Measurements from ENCODE around the gene PYY. TPM values are rescaled to one million over a fixed set of nuclear protein-coding genes. Genes with fewer than 3 reads are reported as not detected.
"Not testable (repeated sequence)": the region's sequence is repeated elsewhere in the genome, so short reads cannot be mapped to it uniquely, and the experiment has no call there.

PYY gene
- not detected for total RNA-seq

DNA sequence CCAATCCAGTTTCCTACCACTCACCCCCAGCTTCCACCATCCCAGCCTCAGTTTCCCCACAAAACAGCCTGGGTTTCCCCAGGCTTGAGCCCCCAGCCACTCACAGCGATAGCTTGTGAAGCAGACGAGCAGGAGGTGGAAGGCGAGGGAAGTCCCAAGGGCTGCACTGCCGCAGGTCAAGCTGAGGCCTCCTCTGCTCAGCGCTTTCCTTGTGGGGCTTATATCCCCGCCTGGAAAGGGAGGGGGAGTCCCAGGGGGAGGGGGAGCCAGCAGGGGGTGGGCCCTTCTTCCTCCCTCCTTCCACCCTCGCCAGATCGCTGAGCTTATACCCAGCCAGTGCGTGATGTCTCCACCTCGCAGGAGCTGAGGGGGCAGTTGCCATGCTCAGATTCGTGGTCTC, at the start of gene PYY:
Gene PYY (minus strand): TSS at position 195 of the 400 bp plus-strand sequence. CDS start 457 bp downstream, outside the sequence.
- H3K4me3 Mint-ChIP-seq: no peak within 1 kb of the TSS
- peaks cover 7% of the 10 kb centered on the region for H3K4me1 Mint-ChIP-seq
- ChIA-PET CTCF (interaction anchor here (0.6 kb wide), 1 partner anchor 210 kb away, joined by 3 read pairs; no protein-coding TSS in a partner anchor), POLR2A (no interaction called here)
- H3K9me3 Mint-ChIP-seq: no peaks in the 10 kb centered on the region
- H3K27me3 Mint-ChIP-seq: peaks cover 44% of the 10 kb centered on the region
- no peak for DNase-seq
- no peak within 1 kb of the TSS for H3K27ac Mint-ChIP-seq
- H3K36me3 Mint-ChIP-seq (ENCODE audit: low read depth): no peaks in the 10 kb centered on the region

GRCh38 chr17:44002141-44002848, 48.6 kb upstream of the PYY start:
- POLR2A ChIA-PET: no interaction called here
- peaks cover 22% of the 10 kb centered on the region for H3K27me3 Mint-ChIP-seq

DNA sequence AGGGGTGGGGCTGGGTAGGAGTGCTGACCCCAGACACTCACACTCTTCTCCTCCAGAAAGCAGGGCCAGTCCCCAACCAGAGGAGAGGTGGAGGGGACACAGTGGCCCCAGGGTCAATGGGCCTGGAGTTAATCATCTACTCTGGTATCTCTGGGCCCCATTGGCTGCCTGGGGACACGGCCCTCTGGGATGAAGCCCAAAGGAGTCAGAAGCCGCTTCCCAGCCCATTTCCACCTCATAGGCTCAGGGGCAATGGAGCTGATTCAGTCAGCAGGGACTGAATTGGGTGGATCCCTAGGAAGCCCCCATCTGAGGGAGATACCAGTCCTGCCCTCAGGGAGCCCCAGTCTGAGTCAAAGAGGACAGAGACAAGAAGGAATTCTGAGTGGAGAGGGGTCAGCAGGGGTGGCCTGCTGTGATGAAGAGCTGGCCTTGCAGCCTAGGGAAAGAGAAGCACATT, 47.8 kb upstream of the PYY start:
- Mint-ChIP-seq H3K4me3 (no peak overlapping the region), H3K9me3 (no peaks in the 10 kb centered on the region), H3K4me1 (peaks cover 16% of the 10 kb centered on the region), H3K27me3 (peaks cover 22% of the 10 kb centered on the region), H3K27ac (no peak overlapping the region), H3K36me3 (ENCODE audit: low read depth) (no peaks in the 10 kb centered on the region)
- no peak for DNase-seq
- ChIA-PET CTCF (interaction anchor here (1.7 kb wide), 1 partner anchor 58 kb away, joined by 4 read pairs; no protein-coding TSS in a partner anchor), POLR2A (no interaction called here)

More at GRCh38 chr17:44002141-44002848, 48.6 kb upstream of the PYY start:
- Mint-ChIP-seq H3K4me3 (no peak overlapping the region), H3K4me1 (peaks cover 22% of the 10 kb centered on the region), H3K36me3 (ENCODE audit: low read depth) (no peaks in the 10 kb centered on the region), H3K27ac (no peak overlapping the region), H3K9me3 (no peaks in the 10 kb centered on the region)
- DNase-seq: no peak
- CTCF ChIA-PET: interaction anchor here (0.9 to 1.7 kb wide), 3 partner anchors 59 to 156 kb away, joined by 3 to 4 read pairs (median 3); no protein-coding TSS in a partner anchor

- H3K9me3 Mint-ChIP-seq: no peaks in the 10 kb centered on the region
- CTCF ChIA-PET: interaction anchor here (1.7 kb wide), 1 partner anchor 58 kb away, joined by 4 read pairs; no protein-coding TSS in a partner anchor
- H3K4me3 Mint-ChIP-seq: no peak overlapping the region
- POLR2A ChIA-PET: no interaction called here
- DNase-seq: no peak
- peaks cover 20% of the 10 kb centered on the region for H3K27me3 Mint-ChIP-seq
- H3K4me1 Mint-ChIP-seq: peaks cover 11% of the 10 kb centered on the region
- no peak overlapping the region for H3K27ac Mint-ChIP-seq
- H3K36me3 Mint-ChIP-seq (ENCODE audit: low read depth): no peaks in the 10 kb centered on the region
Observed at GRCh38 chr17:44000871-44001460, 47.2 kb upstream of the PYY start.

DNA sequence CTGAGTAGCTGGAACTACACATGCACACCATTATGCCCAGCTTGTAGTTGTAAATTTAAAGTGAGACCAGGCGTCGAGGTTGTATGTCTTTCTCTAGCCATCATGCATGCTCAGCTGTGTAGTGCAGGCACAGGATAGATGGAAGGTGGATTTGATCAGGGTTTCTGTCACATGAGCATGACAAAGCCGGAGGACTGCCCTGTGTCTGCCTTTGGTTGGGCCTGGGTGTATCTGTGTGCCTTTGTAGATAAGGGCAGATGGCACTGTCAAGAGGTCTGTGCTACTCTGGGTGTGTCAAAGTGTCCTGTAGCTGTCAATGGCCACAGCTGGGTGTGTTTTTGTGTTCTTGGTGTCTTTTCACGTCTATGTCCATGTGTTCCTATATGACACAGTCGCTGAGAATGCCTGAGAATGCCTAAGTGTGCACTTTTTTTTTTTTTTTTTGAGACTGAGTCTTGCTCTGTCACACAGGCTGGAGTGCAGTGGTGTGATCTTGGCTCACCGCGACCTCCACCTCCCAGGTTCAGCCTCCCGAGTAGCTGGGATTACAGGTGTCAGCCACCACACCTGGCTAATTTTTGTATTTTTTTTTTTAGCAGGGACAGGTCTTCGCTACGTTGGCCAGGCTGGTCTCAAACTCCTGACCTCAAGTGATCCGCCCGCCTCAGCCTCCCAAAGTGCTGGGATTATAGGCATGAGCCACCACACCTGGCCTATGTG, 46.6 kb upstream of the PYY start:
- DNase-seq: no peak
- Mint-ChIP-seq H3K36me3 (ENCODE audit: low read depth) (no peaks in the 10 kb centered on the region), H3K4me3 (no peak overlapping the region), H3K27ac (no peak overlapping the region), H3K27me3 (peaks cover 19% of the 10 kb centered on the region), H3K9me3 (no peaks in the 10 kb centered on the region), H3K4me1 (peaks cover 9% of the 10 kb centered on the region)
- POLR2A ChIA-PET: no interaction called here
- CTCF ChIA-PET: no interaction called here

DNA sequence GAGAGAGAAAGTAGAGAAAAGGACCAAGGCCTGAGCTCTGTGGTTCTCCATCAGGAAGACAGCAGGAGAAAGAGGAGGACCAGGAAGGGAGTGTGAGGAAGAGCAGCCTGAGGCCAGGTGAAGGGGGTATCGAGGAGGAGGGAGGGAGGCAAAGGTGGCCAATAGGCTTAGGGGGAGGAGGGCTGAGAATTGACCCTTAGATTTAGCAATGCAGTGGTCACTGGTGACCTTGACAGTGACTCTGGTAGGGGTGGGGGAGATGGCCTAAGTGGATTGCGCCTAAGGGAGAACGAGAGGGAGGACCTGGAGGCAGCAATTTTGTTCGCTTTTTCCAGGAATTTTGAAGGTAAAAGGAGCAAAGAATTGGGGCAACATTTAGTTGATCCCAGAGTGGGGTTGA, 45.3 kb upstream of the PYY start:
- Mint-ChIP-seq H3K9me3 (no peaks in the 10 kb centered on the region), H3K36me3 (ENCODE audit: low read depth) (no peaks in the 10 kb centered on the region), H3K4me1 (peaks cover 2% of the 10 kb centered on the region), H3K4me3 (no peak overlapping the region), H3K27ac (no peak overlapping the region), H3K27me3 (peaks cover 16% of the 10 kb centered on the region)
- DNase-seq: no peak
- POLR2A ChIA-PET: no interaction called here
- CTCF ChIA-PET: interaction anchor here (1.1 to 4.3 kb wide), 2 partner anchors 55 to 119 kb away, joined by 3 to 30 read pairs; no protein-coding TSS in a partner anchor

- CTCF ChIA-PET: interaction anchor here (0.7 to 4.3 kb wide), 5 partner anchors 16 to 118 kb away, joined by 3 to 30 read pairs (median 3); partner anchors contain the start of gene TMEM101
Observed at GRCh38 chr17:43998552-43998951, 44.8 kb upstream of the PYY start.

GRCh38 chr17:43997180-43997579, 43.4 kb upstream of the PYY start:
- DNase-seq; H3K4me1 Mint-ChIP-seq; POLR2A ChIA-PET; H3K4me3 Mint-ChIP-seq; H3K36me3 Mint-ChIP-seq (ENCODE audit: low read depth); H3K27ac Mint-ChIP-seq; H3K9me3 Mint-ChIP-seq: not testable (repeated sequence)
- peaks cover 15% of the 10 kb centered on the region for H3K27me3 Mint-ChIP-seq
- CTCF ChIA-PET: interaction anchor here (1.3 to 4.3 kb wide), 3 partner anchors 45 to 53 kb away, joined by 3 to 30 read pairs (median 4); no protein-coding TSS in a partner anchor

More at GRCh38 chr17:43998552-43998951, 44.8 kb upstream of the PYY start:
- POLR2A ChIA-PET: no interaction called here
- DNase-seq: no peak
- Mint-ChIP-seq H3K4me3 (no peak overlapping the region), H3K36me3 (ENCODE audit: low read depth) (no peaks in the 10 kb centered on the region), H3K9me3 (no peaks in the 10 kb centered on the region), H3K27me3 (peaks cover 15% of the 10 kb centered on the region), H3K4me1 (peaks cover 2% of the 10 kb centered on the region), H3K27ac (no peak overlapping the region)

DNA sequence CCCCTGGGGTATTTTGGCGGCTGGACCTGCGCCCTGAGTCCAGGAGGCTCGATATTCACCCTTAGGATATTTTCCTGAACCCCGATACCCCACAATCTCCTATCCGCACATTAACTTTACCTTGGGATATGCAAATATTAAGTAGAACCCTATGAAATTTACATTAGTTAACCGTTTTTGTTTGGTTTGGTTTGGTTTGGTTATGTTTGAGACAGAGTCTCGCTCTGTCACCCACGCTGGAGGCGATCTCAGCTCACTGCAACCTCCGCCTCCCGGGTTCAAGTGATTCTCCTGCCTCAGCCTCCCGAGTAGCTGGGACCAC, 41.4 kb upstream of the PYY start:
- Mint-ChIP-seq H3K4me3 (no peak overlapping the region), H3K27me3 (peaks cover 15% of the 10 kb centered on the region), H3K9me3 (no peaks in the 10 kb centered on the region), H3K27ac (no peak overlapping the region), H3K36me3 (ENCODE audit: low read depth) (no peaks in the 10 kb centered on the region), H3K4me1 (no peaks in the 10 kb centered on the region)
- no peak for DNase-seq
- ChIA-PET CTCF (interaction anchor here (0.7 to 4.3 kb wide), 7 partner anchors 9 to 675 kb away, joined by 3 to 30 read pairs (median 3); partner anchors contain the start of gene NAGS), POLR2A (no interaction called here)

GRCh38 chr17:43994272-43995149, 40.8 kb upstream of the PYY start:
- Mint-ChIP-seq H3K4me1 (no peaks in the 10 kb centered on the region), H3K27me3 (peaks cover 15% of the 10 kb centered on the region), H3K9me3 (no peaks in the 10 kb centered on the region), H3K36me3 (ENCODE audit: low read depth) (no peaks in the 10 kb centered on the region), H3K27ac (no peak overlapping the region), H3K4me3 (no peak overlapping the region)
- peak; percentile 72 for DNase-seq
- ChIA-PET POLR2A (no interaction called here), CTCF (interaction anchor here (0.6 to 4.3 kb wide), 10 partner anchors 48 to 121 kb away, joined by 3 to 30 read pairs (median 6); no protein-coding TSS in a partner anchor)

DNA sequence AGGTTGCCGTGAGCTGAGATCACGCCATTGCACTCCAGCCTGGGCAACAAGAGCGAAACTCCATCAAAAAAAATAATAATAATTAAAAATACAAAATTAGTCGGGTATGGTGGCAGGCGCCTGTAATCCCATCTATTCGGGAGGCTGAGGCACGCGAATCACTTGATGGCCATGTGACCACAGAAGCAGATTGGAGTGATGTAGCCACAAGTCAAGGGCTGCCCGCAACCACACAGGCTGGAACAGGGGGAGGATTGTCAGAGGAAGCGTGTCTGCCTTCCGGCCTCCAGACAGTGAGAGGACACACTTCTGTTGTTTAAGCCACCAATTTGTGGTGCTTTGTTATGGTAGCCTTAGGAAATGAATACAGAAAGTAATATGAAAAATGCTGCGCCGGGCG, 38.9 kb upstream of the PYY start:
- Mint-ChIP-seq H3K27ac (no peak overlapping the region), H3K4me1 (no peaks in the 10 kb centered on the region), H3K9me3 (no peaks in the 10 kb centered on the region), H3K36me3 (ENCODE audit: low read depth) (no peaks in the 10 kb centered on the region), H3K4me3 (no peak overlapping the region), H3K27me3 (peaks cover 19% of the 10 kb centered on the region)
- ChIA-PET CTCF (interaction anchor here (1.0 to 1.8 kb wide), 2 partner anchors 46 to 49 kb away, joined by 4 to 14 read pairs; no protein-coding TSS in a partner anchor), POLR2A (no interaction called here)
- DNase-seq: no peak

GRCh38 chr17:43988301-43988700, 34.6 kb upstream of the PYY start:
- H3K4me1 Mint-ChIP-seq: peaks cover 16% of the 10 kb centered on the region
- no peaks in the 10 kb centered on the region for H3K36me3 Mint-ChIP-seq (ENCODE audit: low read depth)
- ChIA-PET POLR2A (no interaction called here), CTCF (interaction anchor here (0.8 to 1.7 kb wide), 3 partner anchors 42 to 78 kb away, joined by 3 read pairs; no protein-coding TSS in a partner anchor)
- H3K9me3 Mint-ChIP-seq: no peaks in the 10 kb centered on the region
- no peak for DNase-seq
- no peak overlapping the region for H3K27ac Mint-ChIP-seq
- H3K27me3 Mint-ChIP-seq: peaks cover 39% of the 10 kb centered on the region
- H3K4me3 Mint-ChIP-seq: no peak overlapping the region

Data from activated CD4-positive, alpha-beta memory T cell treated with anti-CD3 and anti-CD28 coated beads, Interleukin-2, amount 10 ng/mL, durations not matched to agents 7 days and 5 days (primary cell).